Measurements from ENCODE around the gene ZFP57.

Gene ZFP57

GRCh38 chr6:29680904-29681303 is at the start of gene ZFP57:
TSS of gene ZFP57 (minus strand) at chr6:29681152. CDS start at chr6:29677003, 4,149 bp downstream.
- no peak for DNase-seq (ENCODE audit: low read depth)

DNA sequence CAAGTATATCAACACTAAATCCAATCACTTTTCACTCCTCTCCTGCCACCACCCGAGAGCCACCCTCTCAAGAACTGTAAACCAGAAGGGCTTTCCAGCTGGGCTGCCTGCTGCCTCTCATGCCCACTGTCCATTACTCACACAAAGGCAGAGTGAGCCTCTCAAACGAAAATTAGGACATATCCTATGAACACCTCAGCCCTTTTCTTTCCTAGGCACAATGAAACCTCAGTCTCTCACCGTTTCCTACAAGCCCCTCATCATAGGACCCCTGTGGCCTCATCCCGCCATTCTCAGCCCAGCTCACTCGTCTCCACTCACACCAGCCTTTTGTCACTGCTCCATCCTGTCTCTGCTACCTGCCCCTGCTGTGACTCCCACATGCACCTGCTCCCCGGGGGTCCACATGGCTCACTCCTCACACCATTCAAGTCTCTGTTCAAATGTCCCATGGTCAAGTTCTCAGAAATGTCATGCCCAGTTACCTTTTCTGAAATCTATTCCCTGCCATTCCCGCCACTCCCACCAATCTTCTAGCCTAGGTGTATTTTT is 49.7 kb upstream of the ZFP57 start:
- DNase-seq (ENCODE audit: low read depth): no peak

GRCh38 chr6:29729774-29730328 is 48.9 kb upstream of the ZFP57 start:
- no peak for DNase-seq (ENCODE audit: low read depth)

GRCh38 chr6:29728875-29729270 is 47.9 kb upstream of the ZFP57 start:
- no peak for DNase-seq (ENCODE audit: low read depth)

DNA sequence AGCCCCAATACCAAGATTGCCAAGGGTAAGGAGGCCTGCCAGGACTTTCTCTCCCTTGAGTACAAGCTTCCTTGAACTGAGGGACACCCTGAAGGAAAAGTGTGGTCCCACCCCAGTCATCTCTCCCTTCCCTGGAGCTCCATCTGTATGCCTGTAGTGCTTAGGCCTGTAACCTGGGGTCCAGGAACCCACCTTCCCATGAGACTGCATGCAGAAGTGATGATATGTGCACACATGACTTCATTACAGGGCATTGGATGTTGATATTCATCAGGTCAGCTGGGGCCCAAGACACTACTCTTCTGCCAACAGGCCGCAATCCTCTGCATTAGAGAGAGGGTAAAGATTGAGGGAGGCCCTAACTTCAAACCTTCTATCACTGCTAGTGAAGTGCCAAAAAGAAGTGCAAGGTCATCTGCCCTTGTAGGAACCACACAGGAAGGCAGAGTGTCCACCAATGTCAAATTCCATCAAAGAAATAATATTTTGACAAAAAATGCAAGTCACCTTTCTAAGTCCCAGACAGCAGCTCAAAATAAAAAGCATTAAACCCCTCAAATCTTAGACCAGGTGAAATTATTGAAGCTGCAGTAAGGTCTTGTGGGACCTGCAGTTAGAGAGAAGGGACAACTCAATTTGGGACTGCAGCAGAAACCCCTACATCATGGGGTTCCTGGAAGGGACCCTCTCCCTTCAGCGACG is 47.4 kb upstream of the ZFP57 start:
- DNase-seq (ENCODE audit: low read depth): no peak

GRCh38 chr6:29727637-29728036 is 46.7 kb upstream of the ZFP57 start:
- no peak for DNase-seq (ENCODE audit: low read depth)

DNA sequence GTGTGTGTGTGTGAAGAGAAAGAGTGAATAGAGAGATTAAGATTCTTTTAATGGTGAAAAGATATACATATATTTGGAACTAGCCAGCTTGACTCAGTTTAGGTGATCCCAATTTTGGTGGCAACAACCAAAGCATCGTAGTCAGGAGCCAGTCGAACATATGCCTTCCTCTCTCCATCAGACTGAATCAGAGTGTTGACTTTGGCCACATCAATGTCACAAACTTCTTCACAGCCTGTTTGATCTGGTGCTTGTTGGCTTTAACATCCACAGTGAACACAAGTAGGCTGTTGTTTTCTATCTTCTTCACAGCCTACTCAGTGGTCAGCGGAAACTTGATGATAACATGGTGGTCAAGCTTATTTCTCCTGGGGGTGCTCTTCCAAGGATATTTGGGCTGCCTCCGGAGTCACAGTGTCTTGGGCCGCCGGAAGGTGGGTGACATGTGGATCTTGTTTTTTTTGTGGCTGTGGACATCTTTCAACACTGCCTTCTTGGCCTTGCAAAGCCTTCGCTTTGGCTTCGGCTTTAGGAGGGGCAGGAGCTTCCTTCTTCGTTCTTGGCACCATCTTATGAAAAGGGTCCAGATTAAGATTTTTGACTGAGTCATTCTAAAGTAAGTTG is 45.7 kb upstream of the ZFP57 start:
- DNase-seq (ENCODE audit: low read depth): no peak

DNA sequence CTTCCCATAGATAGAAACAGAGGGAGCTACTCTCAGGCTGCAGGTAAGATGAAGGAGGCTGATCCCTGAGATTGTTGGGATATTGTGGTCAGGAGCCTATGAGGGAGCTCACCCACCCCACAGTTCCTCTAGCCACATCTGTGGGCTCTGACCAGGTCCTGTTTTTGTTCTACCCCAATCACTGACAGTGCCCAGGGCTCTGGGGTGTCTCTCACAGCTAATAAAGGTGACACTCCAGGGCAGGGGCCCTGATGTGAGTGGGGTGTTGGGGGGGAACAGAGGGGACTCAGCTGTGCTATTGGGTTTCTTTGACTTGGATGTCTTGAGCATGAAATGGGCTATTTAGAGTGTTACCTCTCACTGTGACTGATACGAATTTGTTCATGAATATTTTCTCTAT is 45.0 kb upstream of the ZFP57 start:
- DNase-seq (ENCODE audit: low read depth): no peak

DNA sequence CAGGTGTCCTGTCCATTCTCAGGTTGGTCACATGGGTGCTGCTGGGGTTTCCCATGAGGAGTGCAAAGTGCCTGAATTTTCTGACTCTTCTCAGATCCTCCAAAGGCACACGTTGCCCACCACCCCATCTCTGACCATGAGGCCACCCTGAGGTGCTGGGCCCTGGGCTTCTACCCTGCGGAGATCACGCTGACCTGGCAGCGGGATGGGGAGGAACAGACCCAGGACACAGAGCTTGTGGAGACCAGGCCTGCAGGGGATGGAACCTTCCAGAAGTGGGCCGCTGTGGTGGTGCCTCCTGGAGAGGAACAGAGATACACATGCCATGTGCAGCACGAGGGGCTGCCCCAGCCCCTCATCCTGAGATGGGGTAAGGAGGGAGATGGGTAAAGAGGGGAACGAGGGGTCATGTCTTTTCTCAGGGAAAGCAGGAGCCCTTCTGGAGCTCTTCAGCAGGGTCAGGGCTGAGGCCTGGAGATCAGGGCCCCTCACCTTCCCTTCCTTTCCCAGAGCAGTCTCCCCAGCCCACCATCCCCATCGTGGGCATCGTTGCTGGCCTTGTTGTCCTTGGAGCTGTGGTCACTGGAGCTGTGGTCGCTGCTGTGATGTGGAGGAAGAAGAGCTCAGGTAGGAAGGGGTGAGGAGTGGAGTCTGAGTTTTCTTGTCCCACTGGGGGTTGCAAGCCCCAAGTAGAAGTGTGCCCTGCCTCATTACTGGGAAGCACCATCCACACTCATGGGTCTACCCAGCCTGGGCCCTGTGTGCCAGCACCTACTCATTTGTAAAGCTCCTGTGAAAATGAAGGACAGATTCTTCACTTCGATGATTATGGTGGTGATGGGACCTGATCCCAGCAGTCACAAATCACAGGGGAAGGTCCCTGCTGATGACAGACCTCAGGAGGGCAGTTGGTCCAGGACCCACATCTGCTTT is 44.3 kb upstream of the ZFP57 start:
- DNase-seq (ENCODE audit: low read depth): no peak

- no peak for DNase-seq (ENCODE audit: low read depth)
Measured at GRCh38 chr6:29723666-29724588, 43.0 kb upstream of the ZFP57 start.

GRCh38 chr6:29723262-29723665 is 42.3 kb upstream of the ZFP57 start, which contains the start of gene HLA-F:
TSS of gene HLA-F (plus strand) at chr6:29723434. CDS start at chr6:29723464, 30 bp downstream.
- DNase-seq (ENCODE audit: low read depth): no peak

DNA sequence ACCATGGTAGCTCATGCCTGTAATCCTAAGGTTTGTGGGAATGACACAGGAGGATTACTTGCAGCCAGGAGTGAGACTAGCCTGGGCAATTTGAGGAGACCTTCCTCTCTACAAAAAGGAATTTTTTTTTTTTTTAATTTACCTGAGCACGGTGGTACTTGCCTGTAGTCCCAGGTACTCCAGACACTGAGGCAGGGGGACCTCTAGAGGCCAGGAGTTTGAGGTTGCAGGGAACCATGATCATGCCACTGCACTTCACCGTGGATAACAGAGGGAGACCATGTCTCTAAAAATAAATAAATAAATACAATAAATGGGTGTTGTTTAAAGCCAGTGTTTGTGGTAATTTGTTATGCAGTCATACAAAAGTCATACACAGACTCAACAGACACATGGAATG is 39.9 kb upstream of the ZFP57 start:
- DNase-seq (ENCODE audit: low read depth): no peak

- no peak for DNase-seq (ENCODE audit: low read depth)
Measured at GRCh38 chr6:29710281-29710941, 29.5 kb upstream of the ZFP57 start.

GRCh38 chr6:29709188-29709587 is 28.2 kb upstream of the ZFP57 start:
- no peak for DNase-seq (ENCODE audit: low read depth)

DNA sequence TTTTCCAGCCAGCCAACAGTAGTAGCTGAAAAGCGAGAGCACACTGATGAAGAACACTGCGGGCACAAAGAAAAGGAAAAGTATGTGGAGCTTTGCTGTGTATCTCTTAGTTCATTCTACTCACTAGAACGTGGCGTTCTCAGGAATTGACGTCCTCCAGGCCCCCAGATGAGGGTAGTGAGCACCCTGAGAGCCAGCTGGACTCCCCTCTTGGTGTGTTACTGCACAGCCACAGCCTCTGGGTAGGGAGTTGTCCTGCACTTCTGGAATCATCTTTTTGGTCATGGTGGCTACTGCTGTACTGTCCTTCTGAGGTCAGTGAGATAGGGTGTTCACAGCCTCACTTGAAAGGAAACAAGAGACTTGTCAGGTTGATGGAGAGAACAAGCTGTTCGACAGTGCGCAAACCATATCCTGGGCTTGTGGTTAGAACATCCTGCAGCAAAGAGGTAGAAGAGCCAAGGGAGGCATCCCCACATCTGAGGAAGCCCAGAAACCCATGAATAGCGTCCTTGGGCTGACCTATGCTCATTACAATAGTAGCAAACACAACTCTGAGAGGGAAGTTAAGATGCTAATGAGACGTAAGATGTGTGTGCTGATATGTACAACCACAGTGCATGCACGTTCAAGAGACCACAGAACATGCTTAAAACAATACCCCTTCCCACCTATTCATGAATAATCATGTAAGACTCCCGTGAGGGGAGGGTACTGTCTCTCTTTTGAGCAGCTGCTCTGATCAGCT is 27.7 kb upstream of the ZFP57 start:
- no peak for DNase-seq (ENCODE audit: low read depth)

DNA sequence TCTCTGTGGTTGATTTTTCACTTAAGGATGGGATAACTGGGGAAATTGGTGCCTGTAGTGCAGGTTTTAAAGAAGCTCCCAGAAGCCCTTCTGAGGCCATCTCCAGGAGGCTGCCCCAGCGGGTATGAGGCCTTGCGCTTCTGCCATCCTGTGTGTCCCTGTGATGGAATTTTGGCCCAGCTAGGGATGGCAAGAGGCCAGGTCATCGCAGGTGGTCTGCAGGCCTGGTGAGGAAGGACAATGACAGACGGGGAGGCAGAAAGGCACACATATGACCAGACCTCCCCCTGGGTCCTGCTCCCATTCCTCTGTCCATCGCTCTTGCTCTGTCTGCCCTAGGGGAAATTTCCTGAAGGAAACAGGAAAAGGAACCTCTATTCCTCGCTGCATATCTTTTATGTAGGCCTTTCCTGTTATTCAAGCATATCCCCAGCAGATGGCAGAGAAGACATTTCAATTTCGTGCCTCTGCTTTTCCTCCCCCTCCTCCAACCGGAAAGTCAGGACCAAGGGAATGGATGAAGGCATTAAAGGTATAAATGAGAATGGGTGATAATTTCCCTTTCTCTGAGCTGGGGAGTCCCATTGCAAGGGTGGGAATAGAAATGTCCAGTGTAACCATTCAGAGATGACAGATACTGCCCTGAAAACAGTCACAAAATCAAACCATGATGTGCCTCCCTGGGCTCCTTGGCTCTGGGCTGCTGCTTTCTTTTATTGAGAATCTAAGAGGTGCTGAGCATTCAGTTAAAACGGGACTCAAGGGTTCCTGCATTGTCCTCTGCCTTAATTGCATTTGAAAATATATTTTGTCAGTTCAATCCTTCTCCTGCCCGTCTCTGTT is 24.7 kb upstream of the ZFP57 start:
- DNase-seq (ENCODE audit: low read depth): no peak

GRCh38 chr6:29702519-29703103 is 21.7 kb upstream of the ZFP57 start:
- no peak for DNase-seq (ENCODE audit: low read depth)

Measured in CMK (cell line).